Ishikawa (cell line): ENCODE data around the gene COL15A1.

Experiments used
- CEBPB ChIP-seq: IDR thresholded peaks from 2 replicates; pipeline ENCODE4 v1.6.1; 2012
- CREB1 ChIP-seq: IDR thresholded peaks from 2 replicates; pipeline ENCODE4 v1.6.1; 2012; ENCODE audit warnings: low read depth
- EGR1 ChIP-seq: IDR thresholded peaks from 2 replicates; pipeline ENCODE4 v1.6.1; 2012
- EP300 ChIP-seq: IDR thresholded peaks from 2 replicates; pipeline ENCODE4 v1.6.1; 2012; ENCODE audit warnings: borderline replicate concordance
- FOXM1 ChIP-seq: IDR thresholded peaks from 2 replicates; pipeline ENCODE4 v1.6.1; 2012; ENCODE audit warnings: low read depth, borderline replicate concordance
- MAX ChIP-seq: IDR thresholded peaks from 2 replicates; pipeline ENCODE4 v1.6.1; 2012
- NFIC ChIP-seq: IDR thresholded peaks from 2 replicates; pipeline ENCODE4 v1.6.1; 2012
- RAD21 ChIP-seq: IDR thresholded peaks from 2 replicates; pipeline ENCODE4 v1.6.1; 2012; ENCODE audit warnings: low read depth
- REST ChIP-seq: IDR thresholded peaks from 2 replicates; pipeline ENCODE4 v1.6.1; 2012; ENCODE audit warnings: low read depth, mild to moderate bottlenecking
- TAF1 ChIP-seq: IDR thresholded peaks from 2 replicates; pipeline ENCODE4 v1.6.1; 2012; ENCODE audit warnings: low read depth, mild to moderate bottlenecking
- TCF12 ChIP-seq: IDR thresholded peaks from 2 replicates; pipeline ENCODE4 v1.6.1; 2012; ENCODE audit warnings: low read depth
- TEAD4 ChIP-seq: IDR thresholded peaks from 2 replicates; pipeline ENCODE4 v1.6.1; 2012
- USF1 ChIP-seq: IDR thresholded peaks from 2 replicates; pipeline ENCODE4 v1.6.1; 2012
- YY1 ChIP-seq: IDR thresholded peaks from 2 replicates; pipeline ENCODE4 v1.6.1; 2012; ENCODE audit warnings: low read depth
- ZBTB7A ChIP-seq: IDR thresholded peaks from 2 replicates; pipeline ENCODE4 v1.6.1; 2012; ENCODE audit warnings: low read depth

COL15A1 gene

GRCh38 chr9:98973171-98973570 lies 29.5 kb downstream of the COL15A1 start:
- TF ChIP-seq MAX (no peak), TAF1 (no peak), USF1 (no peak), NFIC (no peak), EGR1 (no peak), FOXM1 (no peak), YY1 (no peak)

- no peak for TF ChIP-seq NFIC
- TF ChIP-seq YY1 = no peak
- TF ChIP-seq FOXM1 = no peak
- TF ChIP-seq CREB1 = no peak
- no peak for TF ChIP-seq MAX
- no peak for TF ChIP-seq EP300
- no peak for TF ChIP-seq CEBPB
- TF ChIP-seq RAD21 = no peak
- no peak for TF ChIP-seq REST
- TF ChIP-seq ZBTB7A = no peak
- no peak for TF ChIP-seq TAF1
- TF ChIP-seq TCF12 = no peak
Observed at GRCh38 chr9:98973576-98973975, 29.9 kb downstream of the COL15A1 start.

GRCh38 chr9:98974106-98974505 lies 30.4 kb downstream of the COL15A1 start:
- TF ChIP-seq TEAD4 = no peak
- TF ChIP-seq RAD21 = no peak
- no peak for TF ChIP-seq TAF1
- no peak for TF ChIP-seq REST
- no peak for TF ChIP-seq ZBTB7A
- TF ChIP-seq TCF12 = no peak
- no peak for TF ChIP-seq CEBPB
- TF ChIP-seq NFIC = no peak
- no peak for TF ChIP-seq FOXM1
- TF ChIP-seq EP300 = no peak
- TF ChIP-seq MAX = no peak
- TF ChIP-seq USF1 = no peak
- no peak for TF ChIP-seq EGR1
- TF ChIP-seq CREB1 = no peak
- TF ChIP-seq YY1 = no peak

- TF ChIP-seq EGR1 (no peak), EP300 (no peak), TCF12 (no peak), CEBPB (no peak), YY1 (no peak), CREB1 (no peak), ZBTB7A (no peak), TEAD4 (no peak), TAF1 (no peak), REST (no peak), FOXM1 (no peak), USF1 (no peak), MAX (no peak)
Observed at GRCh38 chr9:98974554-98974953, 30.8 kb downstream of the COL15A1 start.
